ENCODE data around the gene TMEM229B.
"Not testable (repeated sequence)": the region's sequence is repeated elsewhere in the genome, so short reads cannot be mapped to it uniquely, and the experiment has no call there.

The TMEM229B gene

GRCh38 chr14:67457782-67458181 lies 30.7 kb downstream of the TMEM229B start:
- DNase-seq (ENCODE audit: low read depth in 1 of 2, low spot score in 1 of 2): no peak

GRCh38 chr14:67456732-67457131 lies 31.8 kb downstream of the TMEM229B start:
- DNase-seq (ENCODE audit: low read depth in 1 of 2, low spot score in 1 of 2): no peak

DNA sequence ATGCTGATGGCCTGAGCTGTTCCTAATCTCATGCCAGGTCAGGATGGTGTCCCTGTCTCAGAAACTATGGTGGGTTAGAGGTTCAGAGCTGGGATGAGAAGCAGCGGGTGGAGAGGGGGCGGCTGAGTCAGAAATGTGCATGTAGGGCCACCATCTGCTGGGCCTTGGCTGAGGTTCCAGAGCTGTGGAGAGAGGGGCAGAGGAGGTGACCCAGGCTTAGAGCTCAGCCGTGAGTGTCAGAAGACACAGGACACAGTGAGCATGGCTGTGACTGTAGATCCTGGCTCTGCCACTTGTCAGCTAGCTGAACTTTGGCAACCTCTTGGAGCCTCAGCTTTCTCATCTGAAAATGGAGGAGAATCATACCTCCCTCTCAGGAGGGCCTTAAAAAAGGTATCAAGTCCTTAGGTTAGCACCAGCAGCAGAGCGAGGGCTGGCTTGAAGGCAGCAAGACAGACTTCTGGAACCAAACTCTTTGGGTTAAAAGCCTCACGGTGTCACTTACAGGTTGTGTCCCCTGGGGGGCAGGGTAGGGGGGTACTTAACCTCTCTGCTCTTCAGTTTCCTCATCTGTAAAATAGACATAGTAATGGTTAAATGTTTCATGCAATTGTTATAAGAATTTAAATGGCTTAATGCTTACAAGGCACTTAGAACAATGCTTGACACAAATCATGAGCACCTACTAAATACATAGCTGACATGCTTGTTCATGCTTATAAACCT lies 34.8 kb downstream of the TMEM229B start:
- no peak for DNase-seq (ENCODE audit: low read depth in 1 of 2, low spot score in 1 of 2)

DNA sequence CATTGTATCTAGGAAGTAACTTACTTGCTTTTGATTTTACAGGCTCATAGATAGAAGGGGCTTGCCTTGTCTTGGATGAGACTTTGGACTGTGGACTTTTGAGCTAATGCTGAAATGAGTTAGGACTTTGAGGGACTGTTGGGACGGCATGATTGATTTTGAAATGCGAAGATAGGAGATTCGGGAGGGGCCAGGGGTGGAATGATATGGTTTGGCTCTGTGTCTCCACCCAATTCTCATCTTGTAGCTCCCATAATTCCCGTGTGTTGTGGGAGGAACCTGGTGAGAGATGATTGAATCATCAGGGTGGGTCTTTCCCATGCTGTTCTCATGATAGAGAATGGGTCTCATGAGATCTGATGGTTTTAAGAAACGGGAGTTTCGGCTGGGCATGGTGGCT lies 36.9 kb downstream of the TMEM229B start:
- DNase-seq (ENCODE audit: low read depth in 1 of 2, low spot score in 1 of 2): not testable (repeated sequence)

DNA sequence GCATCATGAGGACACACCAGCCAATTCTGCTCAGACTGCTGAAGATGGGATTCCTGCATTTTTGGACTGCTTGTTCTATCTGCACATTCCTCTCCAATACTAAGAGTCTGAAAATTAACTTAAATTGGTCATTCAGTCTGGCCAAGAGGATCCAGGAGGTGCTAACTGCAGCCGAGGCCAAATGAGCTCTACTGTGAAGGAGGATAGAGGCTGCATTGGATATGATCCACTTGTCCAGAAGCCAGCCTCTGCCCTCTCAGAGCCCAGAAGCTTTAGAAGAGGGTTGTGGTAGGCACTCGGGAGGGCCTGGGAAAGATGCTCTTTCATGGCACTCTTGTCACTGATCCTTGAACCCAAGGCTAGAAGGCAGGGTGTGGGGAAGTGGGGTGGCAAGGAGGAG lies 39.4 kb downstream of the TMEM229B start:
- DNase-seq (ENCODE audit: low read depth in 1 of 2, low spot score in 1 of 2): no peak

GRCh38 chr14:67447033-67447381 lies 41.5 kb downstream of the TMEM229B start:
- DNase-seq (ENCODE audit: low read depth in 1 of 2, low spot score in 1 of 2): no peak

DNA sequence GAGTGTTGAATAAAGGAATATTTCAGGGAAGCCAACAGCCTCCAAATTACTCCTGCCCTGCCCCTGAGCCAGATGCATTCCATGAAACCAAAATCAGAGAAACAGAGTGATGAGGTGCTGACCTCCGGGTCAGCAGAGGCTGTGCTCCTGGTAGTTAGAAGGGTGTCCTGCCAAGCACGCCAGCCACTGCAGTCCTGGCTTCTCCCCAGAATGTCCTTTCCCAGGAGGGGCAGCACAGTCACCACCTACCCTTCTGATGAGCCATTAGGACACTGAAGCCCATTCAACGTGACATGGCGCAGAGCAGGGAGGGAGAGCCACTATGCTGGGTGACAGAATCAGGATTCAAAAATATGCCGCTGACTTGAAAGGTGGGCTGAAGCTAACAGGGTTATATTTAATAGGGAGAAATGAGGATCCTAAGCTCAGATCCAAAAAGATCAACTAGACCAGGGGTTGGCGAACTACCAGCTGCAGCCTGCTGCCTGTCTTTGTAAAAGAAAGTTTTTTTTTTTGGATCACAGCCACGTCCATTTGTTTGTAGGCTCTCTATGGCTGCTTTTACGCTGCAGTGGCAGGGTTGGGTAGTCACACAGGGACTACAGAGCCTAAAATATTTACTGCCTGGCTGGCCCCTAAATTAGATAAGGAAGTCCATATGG lies 42.0 kb downstream of the TMEM229B start:
- DNase-seq (ENCODE audit: low read depth in 1 of 2, low spot score in 1 of 2): no peak

- no peak for DNase-seq (ENCODE audit: low read depth in 1 of 2, low spot score in 1 of 2)
These were observed 44.1 kb downstream of the TMEM229B start for GRCh38 chr14:67444395-67444794.

DNA sequence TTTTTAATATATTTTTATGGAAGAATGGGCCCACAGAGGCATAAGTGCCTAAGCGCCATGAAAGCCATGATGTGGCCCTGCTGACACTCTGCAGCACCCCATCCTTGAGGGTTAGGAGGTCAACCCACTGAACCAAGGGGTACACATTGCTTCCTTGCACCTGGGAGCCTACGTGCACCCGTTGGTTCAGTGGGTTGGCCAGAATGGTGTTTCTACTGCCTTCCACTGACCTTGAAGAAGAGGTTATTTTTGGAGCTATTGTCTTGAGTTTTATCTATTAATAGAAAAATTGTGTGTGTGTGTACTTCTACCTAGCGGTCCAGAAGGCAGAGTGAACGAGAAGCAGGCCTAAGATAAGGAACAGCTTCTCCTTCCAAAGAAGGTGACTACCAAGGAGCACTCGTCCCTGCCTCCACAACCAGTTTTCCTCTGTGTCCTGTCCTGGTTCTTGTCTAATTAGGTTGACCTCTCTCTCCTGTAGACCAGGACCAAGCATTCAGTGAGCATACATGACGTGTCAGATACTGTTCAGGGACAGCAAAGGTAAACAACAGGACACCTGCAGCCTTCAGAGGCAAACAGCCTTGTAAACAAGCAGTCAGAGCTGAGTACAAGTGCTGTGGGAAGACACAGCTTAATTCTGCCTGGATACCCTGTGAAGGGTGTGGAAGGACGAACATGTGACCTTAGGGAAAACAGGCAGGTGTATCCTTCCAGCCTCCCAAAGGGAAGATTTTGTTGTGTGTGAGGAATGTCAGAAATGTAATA lies 46.2 kb downstream of the TMEM229B start:
- no peak for DNase-seq (ENCODE audit: low read depth in 1 of 2, low spot score in 1 of 2)

DNA sequence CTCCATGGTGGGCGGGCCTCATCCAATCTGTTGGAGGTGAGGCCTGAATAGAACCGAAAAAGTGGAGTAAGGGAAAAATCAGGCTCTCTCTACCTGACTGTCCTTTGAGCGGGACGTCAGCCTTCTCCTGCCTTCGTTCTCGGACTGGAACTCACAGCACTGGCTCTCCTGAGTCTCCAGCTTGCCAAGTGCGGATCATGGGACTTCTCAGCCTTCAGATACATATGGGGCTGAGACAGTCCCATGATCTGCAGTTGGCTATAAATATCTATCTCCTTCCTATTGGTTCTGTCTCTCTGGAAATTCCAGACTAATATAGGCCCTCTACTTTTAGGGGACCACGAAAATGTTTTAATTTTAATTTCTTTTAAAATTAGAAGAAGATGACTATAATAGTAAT lies 46.8 kb downstream of the TMEM229B start:
- no peak for DNase-seq (ENCODE audit: low read depth in 1 of 2, low spot score in 1 of 2)

- no peak for DNase-seq (ENCODE audit: low read depth in 1 of 2, low spot score in 1 of 2)
These were observed 47.3 kb downstream of the TMEM229B start for GRCh38 chr14:67441256-67441655.

GRCh38 chr14:67440513-67440912 lies 48.0 kb downstream of the TMEM229B start:
- DNase-seq (ENCODE audit: low read depth in 1 of 2, low spot score in 1 of 2): no peak

DNA sequence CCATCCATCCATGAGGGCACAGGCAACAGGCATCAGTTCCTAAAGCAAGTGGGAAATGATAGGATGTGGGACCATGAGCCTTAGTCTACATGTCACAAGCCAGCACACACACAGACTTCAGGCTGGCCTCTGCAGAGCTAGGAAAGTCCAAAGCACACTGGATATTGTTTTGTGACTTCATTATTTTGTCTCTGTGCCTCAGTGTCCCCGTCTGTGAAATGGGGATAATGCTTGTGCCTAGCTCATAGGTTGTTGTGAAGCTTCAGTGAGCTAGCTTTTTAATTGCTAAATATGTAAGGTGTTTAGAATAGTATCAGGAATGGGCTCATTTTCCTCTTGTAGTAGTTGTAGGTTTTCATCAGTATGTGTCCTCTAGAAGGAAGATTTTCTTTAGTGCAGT lies 49.6 kb downstream of the TMEM229B start:
- no peak for DNase-seq (ENCODE audit: low read depth in 1 of 2, low spot score in 1 of 2)

DNA sequence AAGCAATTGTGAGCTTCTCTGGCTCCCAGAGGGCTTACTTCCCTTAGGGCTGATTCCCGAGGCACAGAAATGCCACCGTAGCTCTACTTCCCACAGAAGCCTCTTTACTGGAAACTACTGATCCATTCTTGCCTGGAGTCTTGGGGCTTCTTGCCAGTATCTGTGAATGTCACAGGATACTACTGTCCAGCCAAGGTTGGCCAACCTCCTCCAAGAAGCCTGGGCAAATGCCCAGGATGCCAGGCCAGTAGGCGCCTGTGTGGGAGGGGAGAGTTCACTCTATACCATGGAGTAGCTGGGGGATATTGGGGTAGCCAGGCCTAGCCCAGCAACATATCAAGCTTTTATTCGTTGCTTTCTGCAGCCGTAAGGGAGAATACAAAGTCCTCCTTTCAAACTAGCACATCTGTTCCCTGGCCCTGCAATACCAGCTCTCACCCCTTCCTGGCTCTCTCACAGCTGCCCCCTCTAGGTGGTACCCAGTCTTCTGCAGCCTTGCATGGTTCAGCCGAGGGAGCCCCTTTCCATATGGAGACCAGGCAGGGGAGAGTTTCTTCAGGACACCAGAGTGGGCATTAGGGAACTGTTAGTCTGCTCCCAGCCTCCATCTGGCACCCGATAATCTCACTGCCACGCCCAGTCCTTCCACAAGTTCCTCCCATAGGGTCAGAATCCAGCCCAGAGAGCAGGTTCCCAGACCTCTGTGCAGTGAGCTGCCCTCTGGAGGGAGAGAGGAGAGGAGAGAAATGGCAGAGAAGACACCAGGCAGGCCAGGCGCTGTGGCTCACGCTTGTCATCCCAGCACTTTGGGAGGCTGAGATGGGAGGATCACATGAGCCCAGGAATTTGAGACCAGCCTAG lies 52.3 kb downstream of the TMEM229B start:
- DNase-seq (ENCODE audit: low read depth in 1 of 2, low spot score in 1 of 2): no peak

DNA sequence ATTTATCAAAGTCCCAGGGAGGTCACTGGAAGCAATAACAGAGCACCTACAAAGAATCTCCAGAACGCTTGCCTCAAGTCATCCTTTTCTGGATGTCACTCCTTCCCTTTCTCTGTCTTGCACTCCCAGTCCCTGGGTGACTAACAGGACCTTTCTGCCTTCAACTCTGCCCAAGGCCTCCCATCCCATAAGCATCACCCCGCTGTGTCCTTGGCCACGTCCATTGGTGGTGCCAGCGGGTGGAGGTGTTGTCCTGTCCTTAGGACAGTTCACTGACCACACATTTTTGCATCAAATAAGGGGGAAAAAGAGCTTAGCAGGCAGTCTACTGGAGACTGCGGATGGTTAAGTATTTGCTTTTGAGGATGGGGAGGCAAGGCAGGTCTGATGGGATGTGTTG lies 52.9 kb downstream of the TMEM229B start:
- no peak for DNase-seq (ENCODE audit: low read depth in 1 of 2, low spot score in 1 of 2)

- no peak for DNase-seq (ENCODE audit: low read depth in 1 of 2, low spot score in 1 of 2)
These were observed 56.4 kb downstream of the TMEM229B start for GRCh38 chr14:67432050-67432564.

DNA sequence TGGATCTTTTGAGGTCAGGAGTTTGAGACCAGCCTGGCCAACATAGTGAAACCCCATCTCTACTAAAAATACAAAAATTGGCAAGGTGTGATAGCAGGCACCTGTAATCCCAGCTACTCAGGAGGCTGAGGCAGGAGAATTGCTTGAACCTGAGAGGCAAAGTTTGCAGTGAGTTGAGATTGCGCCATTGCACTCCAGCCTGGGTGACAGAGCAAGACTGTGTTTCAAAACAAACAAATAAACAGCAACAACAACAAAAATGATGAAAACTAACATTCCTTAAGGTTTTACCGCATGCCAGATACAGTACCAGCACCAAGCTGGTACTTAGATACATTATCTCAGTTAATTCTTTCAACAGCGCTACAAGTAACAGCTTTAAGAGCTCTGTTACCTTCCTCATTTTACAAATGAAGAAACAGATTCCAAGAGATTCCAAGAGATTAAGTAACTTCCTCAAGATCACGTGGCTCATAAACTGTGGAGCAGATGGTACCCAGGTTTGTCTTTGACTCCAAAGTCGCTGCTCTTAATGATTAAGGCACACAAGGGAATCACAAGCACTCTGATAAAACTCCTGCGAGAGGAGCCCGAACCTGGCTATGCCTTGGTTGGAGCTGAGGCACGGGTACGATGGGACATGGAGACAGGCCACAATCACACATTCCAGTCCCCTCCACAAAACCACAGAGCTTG lies 58.9 kb downstream of the TMEM229B start:
- no peak for DNase-seq (ENCODE audit: low read depth in 1 of 2, low spot score in 1 of 2)

DNA sequence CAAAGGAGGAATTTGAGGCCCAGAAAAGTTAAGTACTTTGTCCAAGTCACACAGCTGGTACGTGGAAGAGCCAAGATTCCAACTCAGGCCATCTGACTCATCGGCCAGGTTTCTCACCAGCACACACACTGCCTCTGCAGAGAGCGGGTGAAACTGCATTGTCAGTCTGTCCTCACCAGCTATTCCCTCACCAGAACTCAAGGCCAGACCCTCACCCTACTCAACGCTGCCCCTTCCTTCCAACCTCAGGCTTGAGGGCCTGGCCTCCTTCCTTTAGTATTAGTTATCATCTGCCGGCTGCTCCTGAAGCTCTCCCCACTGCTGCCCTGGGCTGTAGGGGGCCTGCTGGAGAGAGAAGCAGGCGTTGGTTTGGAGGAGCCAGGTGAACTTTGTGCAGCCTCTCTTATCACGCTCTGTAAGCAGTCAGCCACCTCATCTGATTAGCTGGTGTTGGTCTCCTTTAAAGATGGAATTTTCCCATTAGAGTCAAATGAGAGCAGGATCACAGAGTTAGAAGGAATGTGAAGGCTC lies 60.0 kb downstream of the TMEM229B start:
- no peak for DNase-seq (ENCODE audit: low read depth in 1 of 2, low spot score in 1 of 2)

- peak; percentile 37 to 57 for DNase-seq (ENCODE audit: low read depth in 1 of 2, low spot score in 1 of 2)
These were observed 61.4 kb downstream of the TMEM229B start for GRCh38 chr14:67426983-67427606.

DNA sequence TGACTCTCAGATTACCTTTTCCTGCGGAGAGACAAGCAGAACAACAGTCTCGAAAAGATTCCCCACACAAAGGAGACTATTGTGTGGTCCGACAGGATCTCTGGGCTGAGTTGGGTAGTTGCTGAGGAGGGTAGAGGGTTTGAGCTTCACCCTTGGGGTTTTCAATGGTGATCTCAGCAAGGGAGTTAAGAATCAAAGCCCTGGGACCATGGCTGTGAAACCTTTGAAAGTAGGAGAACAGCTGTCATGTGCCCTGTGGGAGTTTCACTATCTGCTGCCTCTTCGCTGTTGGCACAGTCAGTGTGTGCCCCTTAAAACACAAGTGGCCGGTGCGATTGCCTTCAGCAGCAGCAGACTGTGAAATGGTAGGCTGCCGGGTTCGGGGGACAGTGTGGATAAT lies 62.4 kb downstream of the TMEM229B start:
- DNase-seq (ENCODE audit: low read depth in 1 of 2, low spot score in 1 of 2): no peak
